ENCODE measurements around the gene SYT15.

- no peak for TF ChIP-seq MAX (IDR thresholded peaks at IDR 0.05; ENCODE audit: low read depth)
- TF ChIP-seq, protein P1, sequence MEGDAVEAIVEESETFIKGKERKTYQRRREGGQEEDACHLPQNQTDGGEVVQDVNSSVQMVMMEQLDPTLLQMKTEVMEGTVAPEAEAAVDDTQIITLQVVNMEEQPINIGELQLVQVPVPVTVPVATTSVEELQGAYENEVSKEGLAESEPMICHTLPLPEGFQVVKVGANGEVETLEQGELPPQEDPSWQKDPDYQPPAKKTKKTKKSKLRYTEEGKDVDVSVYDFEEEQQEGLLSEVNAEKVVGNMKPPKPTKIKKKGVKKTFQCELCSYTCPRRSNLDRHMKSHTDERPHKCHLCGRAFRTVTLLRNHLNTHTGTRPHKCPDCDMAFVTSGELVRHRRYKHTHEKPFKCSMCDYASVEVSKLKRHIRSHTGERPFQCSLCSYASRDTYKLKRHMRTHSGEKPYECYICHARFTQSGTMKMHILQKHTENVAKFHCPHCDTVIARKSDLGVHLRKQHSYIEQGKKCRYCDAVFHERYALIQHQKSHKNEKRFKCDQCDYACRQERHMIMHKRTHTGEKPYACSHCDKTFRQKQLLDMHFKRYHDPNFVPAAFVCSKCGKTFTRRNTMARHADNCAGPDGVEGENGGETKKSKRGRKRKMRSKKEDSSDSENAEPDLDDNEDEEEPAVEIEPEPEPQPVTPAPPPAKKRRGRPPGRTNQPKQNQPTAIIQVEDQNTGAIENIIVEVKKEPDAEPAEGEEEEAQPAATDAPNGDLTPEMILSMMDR (IDR thresholded peaks at IDR 0.05), result no peak
- TF ChIP-seq MEF2A (IDR thresholded peaks at IDR 0.05; ENCODE audit: borderline replicate concordance, low read depth), result no peak
- TF ChIP-seq YY1 (IDR thresholded peaks at IDR 0.05; ENCODE audit: low read depth), result no peak
- no peak for TF ChIP-seq SIN3A (IDR thresholded peaks at IDR 0.05; ENCODE audit: borderline replicate concordance, low read depth, low read length)
- TF ChIP-seq, protein P2, sequence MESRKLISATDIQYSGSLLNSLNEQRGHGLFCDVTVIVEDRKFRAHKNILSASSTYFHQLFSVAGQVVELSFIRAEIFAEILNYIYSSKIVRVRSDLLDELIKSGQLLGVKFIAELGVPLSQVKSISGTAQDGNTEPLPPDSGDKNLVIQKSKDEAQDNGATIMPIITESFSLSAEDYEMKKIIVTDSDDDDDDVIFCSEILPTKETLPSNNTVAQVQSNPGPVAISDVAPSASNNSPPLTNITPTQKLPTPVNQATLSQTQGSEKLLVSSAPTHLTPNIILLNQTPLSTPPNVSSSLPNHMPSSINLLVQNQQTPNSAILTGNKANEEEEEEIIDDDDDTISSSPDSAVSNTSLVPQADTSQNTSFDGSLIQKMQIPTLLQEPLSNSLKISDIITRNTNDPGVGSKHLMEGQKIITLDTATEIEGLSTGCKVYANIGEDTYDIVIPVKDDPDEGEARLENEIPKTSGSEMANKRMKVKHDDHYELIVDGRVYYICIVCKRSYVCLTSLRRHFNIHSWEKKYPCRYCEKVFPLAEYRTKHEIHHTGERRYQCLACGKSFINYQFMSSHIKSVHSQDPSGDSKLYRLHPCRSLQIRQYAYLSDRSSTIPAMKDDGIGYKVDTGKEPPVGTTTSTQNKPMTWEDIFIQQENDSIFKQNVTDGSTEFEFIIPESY (IDR thresholded peaks at IDR 0.05; ENCODE audit: borderline replicate concordance, low read depth), result no peak
- TF ChIP-seq, protein P3, sequence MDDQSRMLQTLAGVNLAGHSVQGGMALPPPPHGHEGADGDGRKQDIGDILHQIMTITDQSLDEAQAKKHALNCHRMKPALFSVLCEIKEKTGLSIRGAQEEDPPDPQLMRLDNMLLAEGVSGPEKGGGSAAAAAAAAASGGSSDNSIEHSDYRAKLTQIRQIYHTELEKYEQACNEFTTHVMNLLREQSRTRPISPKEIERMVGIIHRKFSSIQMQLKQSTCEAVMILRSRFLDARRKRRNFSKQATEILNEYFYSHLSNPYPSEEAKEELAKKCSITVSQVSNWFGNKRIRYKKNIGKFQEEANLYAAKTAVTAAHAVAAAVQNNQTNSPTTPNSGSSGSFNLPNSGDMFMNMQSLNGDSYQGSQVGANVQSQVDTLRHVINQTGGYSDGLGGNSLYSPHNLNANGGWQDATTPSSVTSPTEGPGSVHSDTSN (IDR thresholded peaks at IDR 0.05), result no peak
- TF ChIP-seq CHD2 (IDR thresholded peaks at IDR 0.05; ENCODE audit: low read length, partially characterized antibody), result no peak
- no peak for TF ChIP-seq MXI1 (IDR thresholded peaks at IDR 0.05; ENCODE audit: low read depth, low read length)
- TF ChIP-seq RAD21 (IDR thresholded peaks at IDR 0.05; ENCODE audit: low read length), result no peak
- no peak for TF ChIP-seq REST (IDR thresholded peaks at IDR 0.05; ENCODE audit: low read depth, low read length)
- no peak for TF ChIP-seq RFX5 (IDR thresholded peaks at IDR 0.05; ENCODE audit: low read length)
Measured at GRCh38 chr10:46530249-46531186, 48.4 kb upstream of the SYT15 start.
